Neural cell (in vitro differentiated cells): Measurements from ENCODE around the gene CERT1. TPM values are rescaled to one million over a fixed set of nuclear protein-coding genes. Genes with fewer than 3 reads are reported as not detected.

Source experiments
- H2AFZ ChIP-seq: fragments of 200-600, 300-800 bp; sonication (generic), shearing (Covaris generic); 2 replicates; pipeline ENCODE4 v1.6.0; 2014; ENCODE audit warnings: low read depth, mild to moderate bottlenecking, antibody characterized with exemption, low read length, moderate library complexity
- H3F3A ChIP-seq: fragments of 200-600 bp; shearing (Covaris generic); 2 replicates; pipeline ENCODE4 v1.6.1; 2016; ENCODE audit warnings: mild to moderate bottlenecking, moderate library complexity, mixed read lengths, antibody characterized with exemption, low read length; ENCODE audit not compliant: insufficient read depth, poor library complexity, severe bottlenecking
- H3K27ac ChIP-seq: fragments of 200-600, 300-800 bp; sonication (generic), shearing (Covaris generic); 2 replicates; pipeline ENCODE4 v1.5.1; 2014; ENCODE audit warnings: mild to moderate bottlenecking, low read length, moderate library complexity
- H3K27me3 ChIP-seq: fragments of 300-800, 200-600 bp; sonication (generic), shearing (Covaris generic); 2 replicates; pipeline ENCODE4 v1.6.0; 2014; ENCODE audit warnings: mild to moderate bottlenecking, low read depth, low read length, moderate library complexity; ENCODE audit not compliant: insufficient read depth
- H3K36me3 ChIP-seq: fragments of 300-800, 200-600 bp; sonication (generic), shearing (Covaris generic); 2 replicates; pipeline ENCODE4 v1.5.1; 2014; ENCODE audit warnings: mild to moderate bottlenecking, antibody characterized with exemption, low read length, moderate library complexity; ENCODE audit not compliant: insufficient read depth
- H3K4me2 ChIP-seq: fragments of 300-800, 200-600 bp; sonication (generic), shearing (Covaris generic); 2 replicates; pipeline ENCODE4 v1.6.0; 2014; ENCODE audit warnings: mild to moderate bottlenecking, low read length
- H3K4me3 ChIP-seq: fragments of 300-800, 200-600 bp; sonication (generic), shearing (Covaris generic); 2 replicates; pipeline ENCODE4 v1.5.1; 2014; ENCODE audit warnings: mild to moderate bottlenecking, low read length, moderate library complexity
- H3K79me2 ChIP-seq: fragments of 200-600 bp; shearing (Covaris generic); replicated peaks from 2 replicates; pipeline ENCODE4 v1.6.0; 2014; ENCODE audit warnings: mild to moderate bottlenecking, low read length, moderate library complexity; ENCODE audit not compliant: insufficient read depth
- H3K9ac ChIP-seq: fragments of 300-800, 200-600 bp; sonication (generic), shearing (Covaris generic); 2 replicates; pipeline ENCODE4 v1.6.1; 2016; ENCODE audit warnings: mild to moderate bottlenecking, low read length, mixed read lengths
- H3K9me2 ChIP-seq: fragments of 200-600 bp; shearing (Covaris generic); 2 replicates; pipeline ENCODE4 v1.6.1; 2016; ENCODE audit warnings: mild to moderate bottlenecking, low read length, mixed read lengths; ENCODE audit not compliant: insufficient read depth
- H3K9me3 ChIP-seq: fragments of 200-600, 300-800 bp; sonication (generic), shearing (Covaris generic); 2 replicates; pipeline ENCODE4 v1.6.1; 2016; ENCODE audit warnings: mild to moderate bottlenecking, mixed run types, low read length, moderate library complexity, mixed read lengths
- H4K20me1 ChIP-seq: fragments of 200-600 bp; shearing (Covaris generic); 2 replicates; pipeline ENCODE4 v1.6.1; 2016; ENCODE audit warnings: mild to moderate bottlenecking, mixed run types; ENCODE audit not compliant: insufficient read depth
- EP300 ChIP-seq: fragments of 450-650 bp; conservative IDR thresholded peaks from 2 replicates; pipeline ENCODE4 v1.6.1; 2014; ENCODE audit warnings: antibody characterized with exemption, mild to moderate bottlenecking, moderate library complexity; ENCODE audit not compliant: poor library complexity, severe bottlenecking
- EZH2 ChIP-seq: fragments of 200-600, 300-800 bp; shearing (Covaris generic), sonication (generic); IDR thresholded peaks from 2 replicates; pipeline ENCODE4 v1.6.1; 2014; ENCODE audit warnings: antibody characterized with exemption, low read length, borderline replicate concordance, mild to moderate bottlenecking; ENCODE audit not compliant: insufficient read depth, poor library complexity, severe bottlenecking
- MXI1 ChIP-seq: fragments of 450-650 bp; conservative IDR thresholded peaks from 2 replicates; pipeline ENCODE4 v1.6.1; 2014; ENCODE audit warnings: antibody characterized with exemption, mild to moderate bottlenecking; ENCODE audit not compliant: poor library complexity, severe bottlenecking
- POLR2AphosphoS5 ChIP-seq: IDR thresholded peaks from 2 replicates; pipeline ENCODE4 v1.6.1; 2012
- RAD21 ChIP-seq: fragments of 450-650 bp; conservative IDR thresholded peaks from 2 replicates; pipeline ENCODE4 v1.6.1; 2014; ENCODE audit warnings: antibody characterized with exemption, mild to moderate bottlenecking, moderate library complexity
- SMC3 ChIP-seq: fragments of 450-650 bp; conservative IDR thresholded peaks from 2 replicates; pipeline ENCODE4 v1.6.1; 2014; ENCODE audit warnings: antibody characterized with exemption, mild to moderate bottlenecking, moderate library complexity; ENCODE audit not compliant: poor library complexity
- TAF1 ChIP-seq: IDR thresholded peaks from 2 replicates; pipeline ENCODE4 v1.6.1; 2012; ENCODE audit warnings: low read depth
- polyA plus RNA-seq: library from polyadenylated mRNA; depleted of rRNA; stranded (reverse); fragments of >200 nt; gene quantifications from 2 replicates; pipeline ENCODE4 v1.2.3, GENCODE V29; 2014
- TF ChIP-seq, protein P1 (sequence below): fragments of 450-650 bp; IDR thresholded peaks from 2 replicates; pipeline ENCODE4 v1.5.1; 2014; ENCODE audit warnings: antibody characterized with exemption, mild to moderate bottlenecking, moderate library complexity; ENCODE audit not compliant: poor library complexity, severe bottlenecking
- TF ChIP-seq, protein P2 (sequence below): IDR thresholded peaks from 2 replicates; pipeline ENCODE4 v1.6.1; 2012; ENCODE audit warnings: borderline replicate concordance

CERT1 gene
- polyA plus RNA-seq, 1 donor from 2014 or later: 24.3 TPM

DNA sequence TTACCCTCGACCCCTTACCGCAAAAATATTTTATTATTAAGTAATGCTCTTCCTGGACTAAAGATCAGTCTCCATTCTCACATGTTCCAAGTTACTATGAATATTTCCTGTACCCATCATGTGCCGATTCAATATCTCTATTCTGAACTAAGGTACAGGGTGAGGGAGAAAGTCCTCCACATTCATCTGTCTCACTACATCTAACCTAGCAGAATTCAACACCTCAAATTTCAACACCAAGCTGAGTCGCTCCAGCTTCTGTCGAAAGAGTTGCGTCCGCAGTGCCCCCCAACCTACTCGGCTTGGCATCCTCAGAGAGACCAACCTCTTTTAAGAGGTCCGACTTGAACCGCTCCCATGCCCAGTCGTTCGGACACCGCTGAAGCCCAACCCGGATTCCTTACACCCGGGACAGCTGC lies 1.0 kb downstream of the CERT1 start:
- H3K4me2 ChIP-seq: peak overlapping the region; percentile 81
- no peaks in the 10 kb centered on the region for H3K27me3 ChIP-seq
- no peaks in the 10 kb centered on the region for H3K9me3 ChIP-seq
- no peaks in the 10 kb centered on the region for H3K9me2 ChIP-seq
- H3K4me3 ChIP-seq: peak overlapping the region; percentile 87
- peak overlapping the region; percentile 88 for H2AFZ ChIP-seq
- peak overlapping the region; percentile 94 for H3K9ac ChIP-seq
- H3F3A ChIP-seq: peaks cover 5% of the 10 kb centered on the region
- H3K27ac ChIP-seq: peak overlapping the region; percentile 96
- TF ChIP-seq SMC3: no peak
- TF ChIP-seq EZH2: no peak
- TF ChIP-seq POLR2AphosphoS5: no peak
- no peak for TF ChIP-seq RAD21
- TF ChIP-seq EP300: no peak
- TF ChIP-seq TAF1: no peak
- TF ChIP-seq, protein P1, sequence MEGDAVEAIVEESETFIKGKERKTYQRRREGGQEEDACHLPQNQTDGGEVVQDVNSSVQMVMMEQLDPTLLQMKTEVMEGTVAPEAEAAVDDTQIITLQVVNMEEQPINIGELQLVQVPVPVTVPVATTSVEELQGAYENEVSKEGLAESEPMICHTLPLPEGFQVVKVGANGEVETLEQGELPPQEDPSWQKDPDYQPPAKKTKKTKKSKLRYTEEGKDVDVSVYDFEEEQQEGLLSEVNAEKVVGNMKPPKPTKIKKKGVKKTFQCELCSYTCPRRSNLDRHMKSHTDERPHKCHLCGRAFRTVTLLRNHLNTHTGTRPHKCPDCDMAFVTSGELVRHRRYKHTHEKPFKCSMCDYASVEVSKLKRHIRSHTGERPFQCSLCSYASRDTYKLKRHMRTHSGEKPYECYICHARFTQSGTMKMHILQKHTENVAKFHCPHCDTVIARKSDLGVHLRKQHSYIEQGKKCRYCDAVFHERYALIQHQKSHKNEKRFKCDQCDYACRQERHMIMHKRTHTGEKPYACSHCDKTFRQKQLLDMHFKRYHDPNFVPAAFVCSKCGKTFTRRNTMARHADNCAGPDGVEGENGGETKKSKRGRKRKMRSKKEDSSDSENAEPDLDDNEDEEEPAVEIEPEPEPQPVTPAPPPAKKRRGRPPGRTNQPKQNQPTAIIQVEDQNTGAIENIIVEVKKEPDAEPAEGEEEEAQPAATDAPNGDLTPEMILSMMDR: no peak
- TF ChIP-seq, protein P2, sequence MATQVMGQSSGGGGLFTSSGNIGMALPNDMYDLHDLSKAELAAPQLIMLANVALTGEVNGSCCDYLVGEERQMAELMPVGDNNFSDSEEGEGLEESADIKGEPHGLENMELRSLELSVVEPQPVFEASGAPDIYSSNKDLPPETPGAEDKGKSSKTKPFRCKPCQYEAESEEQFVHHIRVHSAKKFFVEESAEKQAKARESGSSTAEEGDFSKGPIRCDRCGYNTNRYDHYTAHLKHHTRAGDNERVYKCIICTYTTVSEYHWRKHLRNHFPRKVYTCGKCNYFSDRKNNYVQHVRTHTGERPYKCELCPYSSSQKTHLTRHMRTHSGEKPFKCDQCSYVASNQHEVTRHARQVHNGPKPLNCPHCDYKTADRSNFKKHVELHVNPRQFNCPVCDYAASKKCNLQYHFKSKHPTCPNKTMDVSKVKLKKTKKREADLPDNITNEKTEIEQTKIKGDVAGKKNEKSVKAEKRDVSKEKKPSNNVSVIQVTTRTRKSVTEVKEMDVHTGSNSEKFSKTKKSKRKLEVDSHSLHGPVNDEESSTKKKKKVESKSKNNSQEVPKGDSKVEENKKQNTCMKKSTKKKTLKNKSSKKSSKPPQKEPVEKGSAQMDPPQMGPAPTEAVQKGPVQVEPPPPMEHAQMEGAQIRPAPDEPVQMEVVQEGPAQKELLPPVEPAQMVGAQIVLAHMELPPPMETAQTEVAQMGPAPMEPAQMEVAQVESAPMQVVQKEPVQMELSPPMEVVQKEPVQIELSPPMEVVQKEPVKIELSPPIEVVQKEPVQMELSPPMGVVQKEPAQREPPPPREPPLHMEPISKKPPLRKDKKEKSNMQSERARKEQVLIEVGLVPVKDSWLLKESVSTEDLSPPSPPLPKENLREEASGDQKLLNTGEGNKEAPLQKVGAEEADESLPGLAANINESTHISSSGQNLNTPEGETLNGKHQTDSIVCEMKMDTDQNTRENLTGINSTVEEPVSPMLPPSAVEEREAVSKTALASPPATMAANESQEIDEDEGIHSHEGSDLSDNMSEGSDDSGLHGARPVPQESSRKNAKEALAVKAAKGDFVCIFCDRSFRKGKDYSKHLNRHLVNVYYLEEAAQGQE: no peak
- no peak for TF ChIP-seq MXI1
- H4K20me1 ChIP-seq: no peaks in the 10 kb centered on the region
- peaks cover 81% of the 10 kb centered on the region for H3K79me2 ChIP-seq
- H3K36me3 ChIP-seq: no peaks in the 10 kb centered on the region

DNA sequence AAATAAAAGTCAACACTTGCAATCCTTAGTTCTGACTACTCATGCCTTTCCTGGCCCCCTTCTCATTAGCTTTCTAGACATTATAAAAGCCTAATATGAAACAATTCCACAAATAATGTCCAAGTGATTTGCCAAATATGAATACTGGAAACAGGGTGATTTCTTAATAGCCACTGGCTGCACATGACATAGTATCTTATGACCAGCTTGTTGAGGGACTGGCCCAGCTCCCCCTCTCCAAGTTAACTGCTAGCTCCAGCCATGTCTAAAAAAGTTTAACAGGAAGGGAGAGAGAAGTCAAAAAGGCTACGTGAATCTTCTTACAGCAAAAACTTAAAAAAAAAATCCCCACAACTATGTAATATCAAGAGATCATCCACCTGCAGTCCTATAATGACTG lies 1.5 kb downstream of the CERT1 start:
- peak overlapping the region; percentile 94 for H3K9ac ChIP-seq
- H3F3A ChIP-seq: peaks cover 5% of the 10 kb centered on the region
- H3K4me2 ChIP-seq: peak overlapping the region; percentile 81
- no peak overlapping the region for H2AFZ ChIP-seq
- H4K20me1 ChIP-seq: no peaks in the 10 kb centered on the region
- H3K36me3 ChIP-seq: no peaks in the 10 kb centered on the region
- TF ChIP-seq TAF1: no peak
- TF ChIP-seq, protein P1: no peak
- no peak for TF ChIP-seq SMC3
- TF ChIP-seq EZH2: no peak
- no peak for TF ChIP-seq MXI1
- no peak for TF ChIP-seq POLR2AphosphoS5
- no peak for TF ChIP-seq RAD21
- no peak for TF ChIP-seq EP300
- TF ChIP-seq, protein P2: no peak
- no peak overlapping the region for H3K27ac ChIP-seq
- H3K27me3 ChIP-seq: no peaks in the 10 kb centered on the region
- no peaks in the 10 kb centered on the region for H3K9me2 ChIP-seq
- H3K4me3 ChIP-seq: peak overlapping the region; percentile 87
- no peaks in the 10 kb centered on the region for H3K9me3 ChIP-seq
- H3K79me2 ChIP-seq: peaks cover 76% of the 10 kb centered on the region
